PC-9 (cell line): ENCODE measurements around the gene KCNJ12. TPM values are rescaled to one million over a fixed set of nuclear protein-coding genes. Genes with fewer than 3 reads are reported as not detected.
"Not testable (repeated sequence)": the region's sequence is repeated elsewhere in the genome, so short reads cannot be mapped to it uniquely, and the experiment has no call there.

ENCODE experiments used
- BruUV-seq: library from RNA; stranded (reverse); fragments of 400-500 nt; replicated peaks from 2 replicates; lab custom pipeline; 2021; lab: Mats Ljungman, UMichigan
- CTCF ChIA-PET: fragments of 300-600 bp; sonication (Branson Sonifier 250); formaldehyde crosslinking; loops from one replicate; lab custom pipeline; 2022; ENCODE audit warnings: antibody characterized with exemption; lab: Charles Lee
- POLR2A ChIA-PET: fragments of 300-600 bp; sonication (Branson Sonifier 250); formaldehyde crosslinking; loops from one replicate; lab custom pipeline; 2022; ENCODE audit warnings: antibody characterized with exemption; ENCODE audit not compliant: unreplicated experiment; lab: Charles Lee
- DNase-seq, 2 experiments: peaks; one replicate each; pipeline versions ENCODE4 v3.0.0 to v3.0.0-alpha.2; 2015 to 2022; ENCODE audit warnings: mixed read lengths in 1 of 2
- H2AFZ ChIP-seq: fragments of 200-600 bp; sonication (generic); 2 replicates; pipeline ENCODE4 v1.8.1; 2017; ENCODE audit warnings: antibody characterized with exemption
- H3F3A ChIP-seq: fragments of 200-600 bp; sonication (generic); 2 replicates; pipeline ENCODE4 v1.8.1; 2017; ENCODE audit warnings: antibody characterized with exemption, mild to moderate bottlenecking, low read depth; ENCODE audit not compliant: insufficient read depth
- H3K27ac ChIP-seq: fragments of 200-600 bp; sonication (generic); 2 replicates; pipeline ENCODE4 v1.6.1; 2016; ENCODE audit warnings: mixed run types
- H3K27me3 ChIP-seq: fragments of 200-600 bp; sonication (generic); 2 replicates; pipeline ENCODE4 v1.6.1; 2016; ENCODE audit warnings: low read depth, mixed run types; ENCODE audit not compliant: insufficient read depth
- H3K36me3 ChIP-seq: fragments of 200-600 bp; sonication (generic); 2 replicates; pipeline ENCODE4 v1.6.1; 2016; ENCODE audit warnings: low read depth, mixed run types
- H3K4me1 ChIP-seq: fragments of 200-600 bp; sonication (generic); replicated peaks from 2 replicates; pipeline ENCODE4 v1.6.1; 2016; ENCODE audit warnings: mixed run types; ENCODE audit not compliant: insufficient read depth
- H3K4me2 ChIP-seq: fragments of 200-600 bp; sonication (generic); 2 replicates; pipeline ENCODE4 v1.6.1; 2017; ENCODE audit warnings: mixed run types
- H3K4me3 ChIP-seq: fragments of 200-600 bp; sonication (generic); 2 replicates; pipeline ENCODE4 v1.6.1; 2016; ENCODE audit warnings: mixed run types
- H3K79me2 ChIP-seq: fragments of 200-600 bp; sonication (generic); 2 replicates; pipeline ENCODE4 v1.6.1; 2017; ENCODE audit warnings: low read depth, mixed run types
- H3K9me2 ChIP-seq: fragments of 200-600 bp; sonication (generic); 2 replicates; pipeline ENCODE4 v1.8.1; 2017; ENCODE audit warnings: mild to moderate bottlenecking; ENCODE audit not compliant: insufficient read depth
- H3K9me3 ChIP-seq: fragments of 200-600 bp; sonication (generic); 2 replicates; pipeline ENCODE4 v1.8.1; 2016; ENCODE audit warnings: low read depth; ENCODE audit not compliant: insufficient read depth
- H4K20me1 ChIP-seq: fragments of 200-600 bp; sonication (generic); 2 replicates; pipeline ENCODE4 v1.8.1; 2017; ENCODE audit not compliant: insufficient read depth
- CTCF ChIP-seq: fragments of 200-600 bp; sonication (generic); conservative IDR thresholded peaks from 2 replicates; pipeline ENCODE4 v1.6.1; 2017; ENCODE audit warnings: mixed run types, antibody characterized with exemption, mild to moderate bottlenecking, moderate library complexity
- EZH2 ChIP-seq: fragments of 200-600 bp; sonication (generic); IDR thresholded peaks from 2 replicates; pipeline ENCODE4 v1.8.0; 2017; ENCODE audit warnings: antibody characterized with exemption, low read depth
- intact Hi-C: fragments of 100-400 bp; cut with micrococcal nuclease; formaldehyde crosslinking; loops from one replicate; pipeline ENCODE4 v1.10.0; 2022; ENCODE audit not compliant: unreplicated experiment
- total RNA-seq: library from RNA; stranded (reverse); gene quantifications from 2 replicates; pipeline ENCODE4 v1.2.3, GENCODE V29; 2021

The KCNJ12 gene
- total RNA-seq, 1 experiment from 2014 or later = 1.1 TPM

DNA sequence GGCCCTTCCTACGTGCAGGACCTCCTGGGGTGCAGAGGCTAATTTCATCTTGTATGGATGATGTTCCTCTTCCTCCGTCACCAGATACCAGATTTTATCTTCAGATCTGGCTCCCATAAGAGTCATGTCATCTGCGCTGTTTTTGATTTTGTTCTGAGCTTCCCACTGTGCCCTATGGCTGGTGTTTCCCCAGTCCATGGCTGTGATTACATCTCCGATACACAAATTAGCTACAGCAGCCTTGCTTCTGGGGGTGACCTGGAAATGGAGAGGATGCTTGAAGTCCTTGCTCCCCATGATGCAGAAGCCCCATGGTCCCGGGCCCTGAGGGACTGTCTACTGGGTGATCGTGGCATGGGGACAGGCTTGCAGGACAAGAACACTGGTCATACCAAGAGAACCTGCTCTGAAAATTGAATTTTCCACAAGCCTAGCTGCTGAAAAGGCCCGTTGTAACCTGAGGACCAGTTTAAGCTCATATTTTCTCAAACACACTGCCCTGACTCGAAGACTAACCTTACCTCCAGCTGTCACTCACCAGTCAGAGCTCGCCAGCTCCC lies 69.0 kb downstream of the KCNJ12 start:
- H3K4me1 ChIP-seq = no peaks in the 10 kb centered on the region
- no peaks in the 10 kb centered on the region for H3K27me3 ChIP-seq
- ChIA-PET CTCF (interaction anchor here (0.6 kb wide), 1 partner anchor 325 kb away, joined by 3 read pairs; no protein-coding TSS in a partner anchor), POLR2A (interaction anchor here (0.6 kb wide), 1 partner anchor 378 kb away, joined by 3 read pairs; no protein-coding TSS in a partner anchor)
- TF ChIP-seq EZH2 = no peak
- TF ChIP-seq CTCF = no peak
- no peaks in the 10 kb centered on the region for H4K20me1 ChIP-seq
- no peaks in the 10 kb centered on the region for H3K36me3 ChIP-seq
- DNase-seq = no peak
- H3K4me2 ChIP-seq = no peak overlapping the region
- no peaks in the 10 kb centered on the region for H3F3A ChIP-seq
- H3K27ac ChIP-seq = no peak overlapping the region
- H3K9me3 ChIP-seq = no peaks in the 10 kb centered on the region
- H3K79me2 ChIP-seq = no peaks in the 10 kb centered on the region
- no peak overlapping the region for H3K4me3 ChIP-seq
- intact Hi-C loops = no loop called here
- H3K9me2 ChIP-seq = no peaks in the 10 kb centered on the region
- H2AFZ ChIP-seq = no peak overlapping the region
- no TSS peak for BruUV-seq

GRCh38 chr17:21447552-21447951 lies 71.4 kb downstream of the KCNJ12 start:
- H3K27ac ChIP-seq, DNase-seq, H3K79me2 ChIP-seq, H3K9me3 ChIP-seq, H3K9me2 ChIP-seq, CTCF ChIA-PET, H3K4me2 ChIP-seq, H4K20me1 ChIP-seq, H3K27me3 ChIP-seq, H3F3A ChIP-seq, BruUV-seq, POLR2A ChIA-PET, H3K36me3 ChIP-seq, H3K4me1 ChIP-seq, H3K4me3 ChIP-seq, H2AFZ ChIP-seq, intact Hi-C loops: not testable (repeated sequence)

- POLR2A ChIA-PET, CTCF ChIA-PET, H3K79me2 ChIP-seq, intact Hi-C loops, H3K4me1 ChIP-seq, DNase-seq, H3K9me2 ChIP-seq, H3K27me3 ChIP-seq, H3F3A ChIP-seq, H3K9me3 ChIP-seq, H2AFZ ChIP-seq, H3K4me2 ChIP-seq, H4K20me1 ChIP-seq, H3K27ac ChIP-seq, BruUV-seq, H3K4me3 ChIP-seq, H3K36me3 ChIP-seq: not testable (repeated sequence)
- peak; percentile 67 for TF ChIP-seq CTCF
Observed at GRCh38 chr17:21449891-21450290, 73.7 kb downstream of the KCNJ12 start.

- no peaks in the 10 kb centered on the region for H3K4me1 ChIP-seq
- H3F3A ChIP-seq = no peaks in the 10 kb centered on the region
- intact Hi-C loops = no loop called here
- TF ChIP-seq EZH2 (no peak), CTCF (no peak)
- DNase-seq = no peak
- H3K27ac ChIP-seq = no peak overlapping the region
- H3K4me3 ChIP-seq = no peak overlapping the region
- no peaks in the 10 kb centered on the region for H3K9me2 ChIP-seq
- no peaks in the 10 kb centered on the region for H3K36me3 ChIP-seq
- no peaks in the 10 kb centered on the region for H3K79me2 ChIP-seq
- H3K9me3 ChIP-seq = no peaks in the 10 kb centered on the region
- no TSS peak for BruUV-seq
- H2AFZ ChIP-seq = no peak overlapping the region
- CTCF ChIA-PET = no interaction called here
- POLR2A ChIA-PET = no interaction called here
- no peaks in the 10 kb centered on the region for H4K20me1 ChIP-seq
- H3K4me2 ChIP-seq = no peak overlapping the region
- no peaks in the 10 kb centered on the region for H3K27me3 ChIP-seq
Observed at GRCh38 chr17:21451975-21452374, 75.8 kb downstream of the KCNJ12 start.
